GM12878 (cell line): ENCODE results near the gene UTP11. TPM values are rescaled to one million over a fixed set of nuclear protein-coding genes. Genes with fewer than 3 reads are reported as not detected.

ENCODE experiments used
- BCL11A ChIP-seq: IDR thresholded peaks from 2 replicates; pipeline ENCODE4 v1.6.1; 2011; ENCODE audit warnings: low read depth, low read length
- CREB1 ChIP-seq: IDR thresholded peaks from 2 replicates; pipeline ENCODE4 v1.6.1; 2012; ENCODE audit warnings: low read depth, mild to moderate bottlenecking, inconsistent platforms
- ESRRA ChIP-seq: IDR thresholded peaks from 2 replicates; pipeline ENCODE4 v1.6.1; 2012; ENCODE audit warnings: mild to moderate bottlenecking, low read length, improper control_type of control experiment
- FOXM1 ChIP-seq: IDR thresholded peaks from 2 replicates; pipeline ENCODE4 v1.6.1; 2012; ENCODE audit warnings: low read depth, mild to moderate bottlenecking, inconsistent platforms, low read length, moderate library complexity
- GATAD2B ChIP-seq: fragments of 450-650 bp; conservative IDR thresholded peaks from 2 replicates; pipeline ENCODE4 v1.6.1; 2017; ENCODE audit warnings: low read depth, mild to moderate bottlenecking, moderate library complexity
- IKZF2 ChIP-seq, 2 experiments: fragments of 450-650 bp; IDR thresholded peaks; 2 replicates each; pipeline ENCODE4 v1.6.1; 2017; ENCODE audit warnings: mild to moderate bottlenecking in 2 of 2, moderate library complexity in 2 of 2
- IRF3 ChIP-seq: fragments of 450-650 bp; IDR thresholded peaks from 2 replicates; pipeline ENCODE4 v1.6.1; 2014; ENCODE audit warnings: mild to moderate bottlenecking
- MTA3 ChIP-seq: IDR thresholded peaks from 2 replicates; pipeline ENCODE4 v1.6.1; 2012; ENCODE audit warnings: low read length, inconsistent platforms, borderline replicate concordance
- MYB ChIP-seq: fragments of 150-350 bp; IDR thresholded peaks from 2 replicates; pipeline ENCODE4 v1.6.1; 2014; ENCODE audit warnings: mild to moderate bottlenecking, low read depth, low read length, borderline replicate concordance
- NBN ChIP-seq: fragments of 450-650 bp; IDR thresholded peaks from 2 replicates; pipeline ENCODE4 v1.6.1; 2016
- NFIC ChIP-seq: IDR thresholded peaks from 2 replicates; pipeline ENCODE4 v1.6.1; 2012; ENCODE audit warnings: low read depth, mild to moderate bottlenecking, inconsistent platforms, low read length, moderate library complexity
- RB1 ChIP-seq: fragments of 450-650 bp; formaldehyde crosslinking; IDR thresholded peaks from 2 replicates; pipeline ENCODE4 v1.6.1; 2017; ENCODE audit warnings: mild to moderate bottlenecking, borderline replicate concordance
- SIX5 ChIP-seq: IDR thresholded peaks from 2 replicates; pipeline ENCODE4 v1.6.1; 2011; ENCODE audit warnings: mild to moderate bottlenecking, low read depth, low read length, moderate library complexity; ENCODE audit not compliant: severe bottlenecking
- SMAD1 ChIP-seq: fragments of 450-650 bp; IDR thresholded peaks from 2 replicates; pipeline ENCODE4 v1.6.1; 2018; ENCODE audit warnings: mild to moderate bottlenecking, low read depth; ENCODE audit not compliant: partially characterized antibody
- SMC3 ChIP-seq: IDR thresholded peaks from 2 replicates; pipeline ENCODE4 v1.6.1; 2011; ENCODE audit warnings: low read length, improper control_type of control experiment, borderline replicate concordance
- SUZ12 ChIP-seq: fragments of 200-600 bp; sonication (generic); IDR thresholded peaks from one replicate; pipeline ENCODE4 v1.6.1; 2018; ENCODE audit warnings: antibody characterized with exemption, mild to moderate bottlenecking; ENCODE audit not compliant: unreplicated experiment
- TBL1XR1 ChIP-seq: IDR thresholded peaks from 2 replicates; pipeline ENCODE4 v1.6.1; 2012; ENCODE audit warnings: low read depth, low read length, improper control_type of control experiment
- YBX1 ChIP-seq: fragments of 450-650 bp; IDR thresholded peaks from 2 replicates; pipeline ENCODE4 v1.6.1; 2016; ENCODE audit warnings: antibody characterized with exemption
- ZBTB33 ChIP-seq: fragments of 450-650 bp; IDR thresholded peaks from 2 replicates; pipeline ENCODE4 v1.6.1; 2017; ENCODE audit warnings: mild to moderate bottlenecking
- ZNF207 ChIP-seq: fragments of 450-650 bp; IDR thresholded peaks from 2 replicates; pipeline ENCODE4 v1.6.1; 2014; ENCODE audit warnings: antibody characterized with exemption, mild to moderate bottlenecking, borderline replicate concordance
- ZNF24 ChIP-seq: fragments of 450-650 bp; IDR thresholded peaks from 2 replicates; pipeline ENCODE4 v1.6.1; 2017; ENCODE audit warnings: antibody characterized with exemption, mild to moderate bottlenecking
- polyA plus RNA-seq, 11 experiments: library from polyadenylated mRNA; depleted of rRNA in 4 of 11; unstranded in 6 of 11; stranded (reverse) in 5 of 11; fragments of >200 nt; fragmentation: Nextera tagmentation in 4 of 11; fragmentation: Illumina TruSeq in 1 of 11; extraction: Ambion mirVana in 4 of 11; extraction: Trizol in 1 of 11; gene quantifications; 1 replicate in 1 of 11; 2 replicates in 10 of 11; pipeline versions ENCODE4 v1.2.1 to v1.2.3, GENCODE V29; 2011 to 2016; ENCODE audit warnings: inconsistent platforms in 2 of 11, missing spikeins in 2 of 11, low read depth in 1 of 11
- total RNA-seq, 4 experiments: library from RNA; depleted of rRNA in 3 of 4; stranded (reverse); fragments of >200 nt in 3 of 4; fragmentation: Illumina TruSeq in 1 of 4; extraction: Trizol in 1 of 4; gene quantifications; 2 replicates each; pipeline versions ENCODE4 v1.2.1 to v1.2.3, GENCODE V29; 2013 to 2021
- TF ChIP-seq, protein P1 (sequence below), 3 experiments: IDR thresholded peaks in 2 of 3; conservative IDR thresholded peaks in 1 of 3; 2 replicates each; pipeline ENCODE4 v1.5.1; 2011; ENCODE audit warnings: low read depth in 3 of 3, low read length in 3 of 3, mild to moderate bottlenecking in 3 of 3, control low read depth in 2 of 3, moderate library complexity in 2 of 3, inconsistent platforms in 1 of 3, mixed read lengths in 1 of 3; ENCODE audit not compliant: control insufficient read depth in 2 of 3, insufficient read depth in 1 of 3; ENCODE audit errors: extremely low read depth in 1 of 3
- TF ChIP-seq, protein P2 (sequence below): IDR thresholded peaks from 2 replicates; pipeline ENCODE4 v1.6.1; 2012; ENCODE audit warnings: low read depth, low read length, improper control_type of control experiment
- TF ChIP-seq, protein P3 (sequence below): fragments of 450-650 bp; conservative IDR thresholded peaks from 2 replicates; pipeline ENCODE4 v1.6.1; 2017; ENCODE audit warnings: mild to moderate bottlenecking, moderate library complexity

UTP11 gene
- total and polyA plus RNA-seq, 10 of the 15 experiments (the other 5 are each of a cell fraction or from before 2014, with no cell fraction given): 34.5 to 146 (median 64.2) TPM

- TF ChIP-seq, protein P1, sequence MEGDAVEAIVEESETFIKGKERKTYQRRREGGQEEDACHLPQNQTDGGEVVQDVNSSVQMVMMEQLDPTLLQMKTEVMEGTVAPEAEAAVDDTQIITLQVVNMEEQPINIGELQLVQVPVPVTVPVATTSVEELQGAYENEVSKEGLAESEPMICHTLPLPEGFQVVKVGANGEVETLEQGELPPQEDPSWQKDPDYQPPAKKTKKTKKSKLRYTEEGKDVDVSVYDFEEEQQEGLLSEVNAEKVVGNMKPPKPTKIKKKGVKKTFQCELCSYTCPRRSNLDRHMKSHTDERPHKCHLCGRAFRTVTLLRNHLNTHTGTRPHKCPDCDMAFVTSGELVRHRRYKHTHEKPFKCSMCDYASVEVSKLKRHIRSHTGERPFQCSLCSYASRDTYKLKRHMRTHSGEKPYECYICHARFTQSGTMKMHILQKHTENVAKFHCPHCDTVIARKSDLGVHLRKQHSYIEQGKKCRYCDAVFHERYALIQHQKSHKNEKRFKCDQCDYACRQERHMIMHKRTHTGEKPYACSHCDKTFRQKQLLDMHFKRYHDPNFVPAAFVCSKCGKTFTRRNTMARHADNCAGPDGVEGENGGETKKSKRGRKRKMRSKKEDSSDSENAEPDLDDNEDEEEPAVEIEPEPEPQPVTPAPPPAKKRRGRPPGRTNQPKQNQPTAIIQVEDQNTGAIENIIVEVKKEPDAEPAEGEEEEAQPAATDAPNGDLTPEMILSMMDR (IDR thresholded peaks at IDR 0.05 in 2 of 3, conservative IDR thresholded peaks at IDR 0.05 in 1 of 3; ENCODE audit: control insufficient read depth in 2 of 3, extremely low read depth in 1 of 3, insufficient read depth in 1 of 3, low read depth in 3 of 3, low read length in 3 of 3): no peak
- TF ChIP-seq RB1 (no peak), TBL1XR1 (peak; percentile 71; the same call in 1 of the 2 replicates), IRF3 (no peak), SMC3 (no peak), NFIC (peak; percentile 84; the same call in 1 of the 2 replicates), MYB (no peak), YBX1 (no peak), BCL11A (peak; percentile 55; the same call in 1 of the 2 replicates), ESRRA (no peak), SUZ12 (no peak), SIX5 (no peak), IKZF2 (IDR thresholded peaks at IDR 0.05) (peak; percentile 98 to 99), ZBTB33 (no peak), ZNF24 (no peak), NBN (peak; percentile 86), FOXM1 (peak; percentile 85; the same call in 1 of the 2 replicates), SMAD1 (no peak), MTA3 (peak; percentile 91; the same call in 1 of the 2 replicates), GATAD2B (peak; percentile 91), ZNF207 (peak; percentile 13; the same call in 1 of the 2 replicates), CREB1 (peak; percentile 25; the same call in 1 of the 2 replicates)
- TF ChIP-seq, protein P2, sequence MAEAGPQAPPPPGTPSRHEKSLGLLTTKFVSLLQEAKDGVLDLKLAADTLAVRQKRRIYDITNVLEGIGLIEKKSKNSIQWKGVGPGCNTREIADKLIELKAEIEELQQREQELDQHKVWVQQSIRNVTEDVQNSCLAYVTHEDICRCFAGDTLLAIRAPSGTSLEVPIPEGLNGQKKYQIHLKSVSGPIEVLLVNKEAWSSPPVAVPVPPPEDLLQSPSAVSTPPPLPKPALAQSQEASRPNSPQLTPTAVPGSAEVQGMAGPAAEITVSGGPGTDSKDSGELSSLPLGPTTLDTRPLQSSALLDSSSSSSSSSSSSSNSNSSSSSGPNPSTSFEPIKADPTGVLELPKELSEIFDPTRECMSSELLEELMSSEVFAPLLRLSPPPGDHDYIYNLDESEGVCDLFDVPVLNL: no peak
- TF ChIP-seq, protein P3, sequence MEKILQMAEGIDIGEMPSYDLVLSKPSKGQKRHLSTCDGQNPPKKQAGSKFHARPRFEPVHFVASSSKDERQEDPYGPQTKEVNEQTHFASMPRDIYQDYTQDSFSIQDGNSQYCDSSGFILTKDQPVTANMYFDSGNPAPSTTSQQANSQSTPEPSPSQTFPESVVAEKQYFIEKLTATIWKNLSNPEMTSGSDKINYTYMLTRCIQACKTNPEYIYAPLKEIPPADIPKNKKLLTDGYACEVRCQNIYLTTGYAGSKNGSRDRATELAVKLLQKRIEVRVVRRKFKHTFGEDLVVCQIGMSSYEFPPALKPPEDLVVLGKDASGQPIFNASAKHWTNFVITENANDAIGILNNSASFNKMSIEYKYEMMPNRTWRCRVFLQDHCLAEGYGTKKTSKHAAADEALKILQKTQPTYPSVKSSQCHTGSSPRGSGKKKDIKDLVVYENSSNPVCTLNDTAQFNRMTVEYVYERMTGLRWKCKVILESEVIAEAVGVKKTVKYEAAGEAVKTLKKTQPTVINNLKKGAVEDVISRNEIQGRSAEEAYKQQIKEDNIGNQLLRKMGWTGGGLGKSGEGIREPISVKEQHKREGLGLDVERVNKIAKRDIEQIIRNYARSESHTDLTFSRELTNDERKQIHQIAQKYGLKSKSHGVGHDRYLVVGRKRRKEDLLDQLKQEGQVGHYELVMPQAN: peak; percentile 46; the same call in 1 of the 2 replicates
Observed at GRCh38 chr1:38028105-38028591, 15.6 kb downstream of the UTP11 start (continued).
